HepG2 (cell line): ENCODE data around the gene SGCE. TPM values are rescaled to one million over a fixed set of nuclear protein-coding genes. Genes with fewer than 3 reads are reported as not detected.

Source experiments
- BRD4 ChIP-seq: sonication (generic); formaldehyde crosslinking; IDR thresholded peaks from 2 replicates; pipeline ENCODE4 v1.4.0; 2020; ENCODE audit warnings: missing genetic modification reagents
- GATAD2A ChIP-seq: IDR thresholded peaks from 2 replicates; pipeline ENCODE4 v1.6.1; 2016
- HIC2 ChIP-seq: sonication (generic); formaldehyde crosslinking; IDR thresholded peaks from 2 replicates; pipeline ENCODE4 v1.9.0; 2022; ENCODE audit warnings: low read depth, missing genetic modification reagents
- MBD4 ChIP-seq: IDR thresholded peaks from 2 replicates; pipeline ENCODE4 v1.6.1; 2012; ENCODE audit warnings: low read length, inconsistent platforms, borderline replicate concordance
- MED13 ChIP-seq: sonication (generic); formaldehyde crosslinking; IDR thresholded peaks from 2 replicates; pipeline ENCODE4 v1.5.0; 2020; ENCODE audit warnings: missing genetic modification reagents
- MEIS2 ChIP-seq: sonication (generic); formaldehyde crosslinking; IDR thresholded peaks from 2 replicates; pipeline ENCODE4 v1.9.0; 2021; ENCODE audit warnings: mild to moderate bottlenecking, missing genetic modification reagents
- MYNN ChIP-seq: sonication (generic); formaldehyde crosslinking; IDR thresholded peaks from 2 replicates; pipeline ENCODE4 v1.4.0; 2020; ENCODE audit warnings: mild to moderate bottlenecking, low read depth, missing genetic modification reagents
- NFRKB ChIP-seq: fragments of 450-650 bp; IDR thresholded peaks from 2 replicates; pipeline ENCODE4 v1.6.1; 2017
- PBX2 ChIP-seq: IDR thresholded peaks from 2 replicates; pipeline ENCODE4 v1.6.1; 2016; ENCODE audit warnings: control low read depth
- POGK ChIP-seq: sonication (generic); formaldehyde crosslinking; conservative IDR thresholded peaks from 2 replicates; pipeline ENCODE4 v1.8.0; 2022; ENCODE audit warnings: mild to moderate bottlenecking, moderate library complexity, missing genetic modification reagents
- POLR2AphosphoS5 ChIP-seq: IDR thresholded peaks from 2 replicates; pipeline ENCODE4 v1.6.1; 2012; ENCODE audit warnings: low read depth, low read length
- SP1 ChIP-seq, 2 experiments: fragments of 450-650 bp in 1 of 2; sonication (generic) in 1 of 2; formaldehyde crosslinking in 1 of 2; IDR thresholded peaks; 2 replicates each; pipeline versions ENCODE4 v1.4.0 to v1.6.1; 2016 to 2020; ENCODE audit warnings: missing genetic modification reagents in 1 of 2
- TEAD3 ChIP-seq: optimal IDR thresholded peaks from 2 replicates; pipeline ENCODE3; 2016; ENCODE audit warnings: borderline replicate concordance
- TFDP1 ChIP-seq: IDR thresholded peaks from 2 replicates; pipeline ENCODE4 v1.6.1; 2016; ENCODE audit warnings: missing compliant biosample characterization, missing genetic modification reagents, borderline replicate concordance
- THAP7 ChIP-seq: sonication (generic); formaldehyde crosslinking; IDR thresholded peaks from 2 replicates; pipeline ENCODE4 v1.8.1; 2023; ENCODE audit warnings: mild to moderate bottlenecking, missing genetic modification reagents
- ZBTB20 ChIP-seq: sonication (generic); formaldehyde crosslinking; IDR thresholded peaks from 2 replicates; pipeline ENCODE4 v1.8.1; 2023; ENCODE audit warnings: missing genetic modification reagents, low read depth, mild to moderate bottlenecking, borderline replicate concordance
- ZFP36L2 ChIP-seq: sonication (generic); formaldehyde crosslinking; IDR thresholded peaks from 2 replicates; pipeline ENCODE4 v1.4.0; 2020; ENCODE audit warnings: missing genetic modification reagents
- ZNF232 ChIP-seq: sonication (generic); formaldehyde crosslinking; IDR thresholded peaks from 2 replicates; pipeline ENCODE4 v1.4.0; 2020; ENCODE audit warnings: missing genetic modification reagents, borderline replicate concordance
- ZNF251 ChIP-seq: sonication (generic); formaldehyde crosslinking; IDR thresholded peaks from 2 replicates; pipeline ENCODE4 v1.9.0; 2021; ENCODE audit warnings: mild to moderate bottlenecking, missing genetic modification reagents
- ZNF292 ChIP-seq: sonication (generic); formaldehyde crosslinking; IDR thresholded peaks from 2 replicates; pipeline ENCODE4 v1.8.1; 2022; ENCODE audit warnings: mild to moderate bottlenecking, low read depth, missing genetic modification reagents, borderline replicate concordance
- ZNF432 ChIP-seq: sonication (generic); formaldehyde crosslinking; IDR thresholded peaks from 2 replicates; pipeline ENCODE4 v1.5.0; 2020; ENCODE audit warnings: missing genetic modification reagents, mild to moderate bottlenecking, borderline replicate concordance
- ZNF451 ChIP-seq: sonication (generic); formaldehyde crosslinking; IDR thresholded peaks from 2 replicates; pipeline ENCODE4 v1.5.0; 2020; ENCODE audit warnings: mild to moderate bottlenecking, missing genetic modification reagents
- ZNF484 ChIP-seq: sonication (generic); formaldehyde crosslinking; IDR thresholded peaks from 2 replicates; pipeline ENCODE4 v1.5.1; 2020; ENCODE audit warnings: mild to moderate bottlenecking, low read depth, missing genetic modification reagents, borderline replicate concordance
- ZNF660 ChIP-seq: sonication (generic); formaldehyde crosslinking; IDR thresholded peaks from 2 replicates; pipeline ENCODE4 v1.5.1; 2020; ENCODE audit warnings: mild to moderate bottlenecking, low read depth, missing genetic modification reagents, borderline replicate concordance
- polyA plus RNA-seq, 8 experiments: library from polyadenylated mRNA; depleted of rRNA in 3 of 8; stranded (reverse) in 7 of 8; unstranded in 1 of 8; fragments of >200 nt; fragmentation: Illumina TruSeq in 4 of 8; extraction: Trizol in 4 of 8; gene quantifications; 2 replicates each; pipeline versions ENCODE4 v1.2.1 to v1.2.3, GENCODE V29; 2011 to 2016; ENCODE audit warnings: low read depth in 4 of 8, missing spikeins in 1 of 8, mixed read lengths in 1 of 8; ENCODE audit not compliant: insufficient read depth in 1 of 8
- total RNA-seq, 5 experiments: library from RNA; depleted of rRNA; stranded (reverse); fragments of >200 nt; fragmentation: Illumina TruSeq; extraction: Trizol; gene quantifications; 2 replicates each; pipeline ENCODE4 v1.2.3, GENCODE V29; 2016; ENCODE audit warnings: low read depth in 1 of 5

Gene SGCE
- total and polyA plus RNA-seq, 2 of the 13 experiments (the other 11 are each of a cell fraction or from before 2014, with no cell fraction given), result 52.3 to 71.1 TPM

GRCh38 chr7:94623820-94624219 lies 32.1 kb downstream of the SGCE start (continued):
- peak; percentile 60; the same call in 1 of the 2 replicates for TF ChIP-seq MED13 (CRISPR knock-in tag)
- no peak for TF ChIP-seq ZNF292 (CRISPR knock-in tag)
- no peak for TF ChIP-seq MYNN
- TF ChIP-seq ZNF451, result no peak
- peak; percentile 74 for TF ChIP-seq TEAD3 (CRISPR knock-in tag)
- TF ChIP-seq TFDP1 (CRISPR knock-in tag), result no peak
- TF ChIP-seq HIC2 (CRISPR knock-in tag), result no peak
- TF ChIP-seq ZFP36L2 (CRISPR knock-in tag), result no peak
- no peak for TF ChIP-seq ZNF484 (CRISPR knock-in tag)
- peak; percentile 57; the same call in 1 of the 2 replicates for TF ChIP-seq ZBTB20 (CRISPR knock-in tag)
- no peak for TF ChIP-seq POLR2AphosphoS5
- peak; percentile 89; the same call in 1 of the 2 replicates for TF ChIP-seq MBD4
- no peak for TF ChIP-seq ZNF660 (CRISPR knock-in tag)
- TF ChIP-seq GATAD2A (CRISPR knock-in tag), result peak; percentile 93
- TF ChIP-seq THAP7 (CRISPR knock-in tag), result no peak
- peak; percentile 74 for TF ChIP-seq MEIS2
- no peak for TF ChIP-seq BRD4 (CRISPR knock-in tag)
- TF ChIP-seq ZNF432 (CRISPR knock-in tag), result no peak
- peak; percentile 58 for TF ChIP-seq PBX2 (CRISPR knock-in tag)
- no peak for TF ChIP-seq SP1 (IDR thresholded peaks at IDR 0.05)
- TF ChIP-seq SP1 (CRISPR knock-in tag; IDR thresholded peaks at IDR 0.05), result no peak
- no peak for TF ChIP-seq ZNF251
- no peak for TF ChIP-seq ZNF232
- no peak for TF ChIP-seq POGK
- no peak for TF ChIP-seq NFRKB
